Endothelial cell of umbilical vein (primary cell): ENCODE measurements around the gene HSPB6. TPM values are rescaled to one million over a fixed set of nuclear protein-coding genes. Genes with fewer than 3 reads are reported as not detected.

Source experiments
- BruUV-seq: library from RNA; stranded (reverse); fragments of 400-500 nt; replicated peaks from 2 replicates; lab custom pipeline; 2021; lab: Mats Ljungman, UMichigan
- CTCF ChIA-PET: fragments of 300-600, 350-600 bp; sonication (Branson Sonifier 250); formaldehyde crosslinking; loops from one replicate; lab custom pipeline; 2021; ENCODE audit warnings: antibody characterized with exemption, inconsistent platforms; lab: Charles Lee
- POLR2A ChIA-PET: fragments of 300-600, 350-600 bp; sonication (Branson Sonifier 250); formaldehyde crosslinking; loops from one replicate; lab custom pipeline; 2021; ENCODE audit warnings: antibody characterized with exemption, inconsistent platforms; lab: Charles Lee
- DNase-seq: peaks from one replicate; pipeline ENCODE4 v3.0.0-alpha.2; 2011; ENCODE audit warnings: low read depth, low spot score
- FAIRE-seq: peaks from 2 replicates; lab custom pipeline; 2011; peaks lifted over from hg19 to GRCh38; lab: Jason Lieb, UNC
- H2AFZ ChIP-seq: 2 replicates; pipeline ENCODE4 v1.6.0; 2012; ENCODE audit warnings: low read depth, low read length, control low read depth, inconsistent platforms
- H3K27ac ChIP-seq: 2 replicates; pipeline ENCODE4 v1.5.1; 2011; ENCODE audit warnings: low read depth, mild to moderate bottlenecking, control low read depth, low read length, moderate library complexity; ENCODE audit not compliant: insufficient read depth
- H3K27me3 ChIP-seq, 2 experiments: 2 replicates each; pipeline versions ENCODE4 v1.6.0 to v1.6.1; 2011; ENCODE audit warnings: low read length in 2 of 2, mixed read lengths in 1 of 2; ENCODE audit not compliant: control insufficient read depth in 2 of 2, insufficient read depth in 2 of 2
- H3K36me3 ChIP-seq, 2 experiments: 2 replicates in 1 of 2; 3 replicates in 1 of 2; pipeline ENCODE4 v1.5.1; 2011; ENCODE audit warnings: low read length in 2 of 2, mild to moderate bottlenecking in 1 of 2, moderate library complexity in 1 of 2; ENCODE audit not compliant: control insufficient read depth in 2 of 2, insufficient read depth in 2 of 2; ENCODE audit errors: extremely low read depth in 1 of 2
- H3K4me1 ChIP-seq: 3 replicates; pipeline ENCODE4 v1.5.1; 2011; ENCODE audit warnings: mild to moderate bottlenecking, low read length; ENCODE audit not compliant: control insufficient read depth, insufficient read depth; ENCODE audit errors: extremely low read depth
- H3K4me2 ChIP-seq: 2 replicates; pipeline ENCODE4 v1.6.1; 2011; ENCODE audit warnings: low read length, control low read depth, mixed read lengths; ENCODE audit not compliant: insufficient read depth
- H3K4me3 ChIP-seq, 3 experiments: fragments of 200-600 bp in 1 of 3; sonication (generic), shearing (Covaris generic) in 1 of 3; replicated peaks in 1 of 3; 2 replicates each; pipeline ENCODE4 v1.5.1; 2011 to 2016; ENCODE audit warnings: control low read depth in 3 of 3, low read length in 3 of 3, mild to moderate bottlenecking in 2 of 3, inconsistent platforms in 1 of 3, low read depth in 1 of 3, moderate library complexity in 1 of 3; ENCODE audit not compliant: insufficient read depth in 1 of 3
- H3K79me2 ChIP-seq: 2 replicates; pipeline ENCODE4 v1.6.0; 2012; ENCODE audit warnings: low read length, inconsistent platforms; ENCODE audit not compliant: control insufficient read depth, insufficient read depth
- H3K9ac ChIP-seq: replicated peaks from 2 replicates; pipeline ENCODE3; 2011; ENCODE audit warnings: low read length, control low read depth; ENCODE audit not compliant: insufficient read depth; ENCODE audit errors: extremely low read depth
- H3K9me1 ChIP-seq: replicated peaks from 3 replicates; pipeline ENCODE4 v1.6.0; 2011; ENCODE audit warnings: mild to moderate bottlenecking, low read length; ENCODE audit not compliant: control insufficient read depth, insufficient read depth; ENCODE audit errors: extremely low read depth
- H3K9me3 ChIP-seq: replicated peaks from 2 replicates; pipeline ENCODE4 v1.5.1; 2012; ENCODE audit warnings: low read length, inconsistent platforms; ENCODE audit not compliant: control insufficient read depth, insufficient read depth
- H4K20me1 ChIP-seq: replicated peaks from 2 replicates; pipeline ENCODE3; 2011; ENCODE audit warnings: mild to moderate bottlenecking, low read length; ENCODE audit not compliant: control insufficient read depth, insufficient read depth; ENCODE audit errors: extremely low read depth
- EZH2 ChIP-seq: IDR thresholded peaks from 2 replicates; pipeline ENCODE4 v1.6.1; 2012; ENCODE audit warnings: borderline replicate concordance, low read depth, mild to moderate bottlenecking, moderate library complexity, low read length, inconsistent platforms; ENCODE audit not compliant: severe bottlenecking
- FOS ChIP-seq: IDR thresholded peaks from 2 replicates; pipeline ENCODE4 v1.6.1; 2011; ENCODE audit warnings: mild to moderate bottlenecking, low read length, moderate library complexity, borderline replicate concordance; ENCODE audit not compliant: insufficient read depth
- GATA2 ChIP-seq: IDR thresholded peaks from 2 replicates; pipeline ENCODE4 v1.7.0; 2011; ENCODE audit warnings: low read depth, mild to moderate bottlenecking, moderate library complexity, mixed read lengths, low read length; ENCODE audit not compliant: insufficient read length, insufficient read depth
- JUN ChIP-seq: IDR thresholded peaks from 2 replicates; pipeline ENCODE4 v1.6.1; 2011; ENCODE audit warnings: borderline replicate concordance, low read depth; ENCODE audit not compliant: insufficient read length, insufficient read depth
- POLR2AphosphoS5 ChIP-seq: IDR thresholded peaks from 2 replicates; pipeline ENCODE4 v1.6.1; 2012; ENCODE audit warnings: low read depth, mild to moderate bottlenecking, control low read depth, low read length, moderate library complexity; ENCODE audit not compliant: insufficient read depth
- dilution Hi-C: fragments of 300-500 bp; cut with MboI; formaldehyde crosslinking; loops from one replicate; pipeline ENCODE4 v1.15.0; 2019; ENCODE audit warnings: low sequenced_read_pairs; ENCODE audit not compliant: extremely low pct_ligation_motif_present
- intact Hi-C: fragments of 100-400 bp; cut with micrococcal nuclease; formaldehyde crosslinking; loops from one replicate; pipeline ENCODE4 v1.10.0; 2022
- polyA plus RNA-seq, 4 experiments: library from polyadenylated mRNA; depleted of rRNA in 3 of 4; stranded (reverse) in 3 of 4; unstranded in 1 of 4; fragments of >200 nt; gene quantifications; 2 replicates each; pipeline versions ENCODE4 v1.2.1 to v1.2.3, GENCODE V29; 2011 to 2012; ENCODE audit warnings: missing spikeins in 1 of 4
- total RNA-seq: library from RNA; stranded (reverse); gene quantifications from 2 replicates; pipeline ENCODE4 v1.2.3, GENCODE V29; 2021

Gene HSPB6
- total and polyA plus RNA-seq, 2 donors (not counting 3 experiments of a cell fraction or from before 2014, with no cell fraction given) = 3.4 to 6.2 TPM

GRCh38 chr19:35766571-35767104 lies 9.8 kb upstream of the HSPB6 start:
- ChIA-PET CTCF (interaction anchor here (1.1 to 1.2 kb wide), 2 partner anchors 18 to 114 kb away, joined by 3 read pairs; partner anchors contain the start of gene LIN37), POLR2A (no interaction called here)
- intact Hi-C loops = no loop called here
- Histone ChIP-seq H3K4me2 (no peak overlapping the region), H3K4me1 (no peaks in the 10 kb centered on the region), H2AFZ (no peak overlapping the region), H3K27ac (no peak overlapping the region), H3K27me3 (no peaks in the 10 kb centered on the region), H3K4me3 (no peak overlapping the region), H3K36me3 (peaks cover 3 to 7% of the 10 kb centered on the region in 2 experiments), H4K20me1 (no peaks in the 10 kb centered on the region), H3K79me2 (no peaks in the 10 kb centered on the region), H3K9ac (no peak overlapping the region), H3K9me3 (no peaks in the 10 kb centered on the region), H3K9me1 (no peaks in the 10 kb centered on the region)
- no peak for FAIRE-seq
- dilution Hi-C loops = no loop called here
- TF ChIP-seq JUN (no peak), EZH2 (no peak), GATA2 (no peak)
- DNase-seq = no peak
- no TSS peak for BruUV-seq

GRCh38 chr19:35764432-35765315 lies 7.8 kb upstream of the HSPB6 start:
- TF ChIP-seq POLR2AphosphoS5 (no peak), GATA2 (no peak), FOS (no peak)
- Histone ChIP-seq H3K36me3 (peaks cover 3 to 7% of the 10 kb centered on the region in 2 experiments), H2AFZ (no peak overlapping the region), H3K27ac (no peak overlapping the region), H3K27me3 (no peaks in the 10 kb centered on the region), H3K9me1 (no peaks in the 10 kb centered on the region), H4K20me1 (no peaks in the 10 kb centered on the region), H3K79me2 (peaks cover 2% of the 10 kb centered on the region), H3K9me3 (no peaks in the 10 kb centered on the region), H3K4me1 (no peaks in the 10 kb centered on the region), H3K9ac (no peak overlapping the region), H3K4me2 (no peak overlapping the region), H3K4me3 (no peak overlapping the region)
- ChIA-PET CTCF (no interaction called here), POLR2A (no interaction called here)
- BruUV-seq = no TSS peak
- dilution Hi-C loops (no loop called here), intact Hi-C loops (no loop called here)
- DNase-seq = no peak
- FAIRE-seq = no peak
